Smooth muscle cell (in vitro differentiated cells): ENCODE results near the gene PBX3. TPM values are rescaled to one million over a fixed set of nuclear protein-coding genes. Genes with fewer than 3 reads are reported as not detected.

Experiments
- DNase-seq: peaks from one replicate; lab custom pipeline; 2025; ENCODE audit not compliant: unreplicated experiment; lab: John Stamatoyannopoulos, UW
- H2AFZ ChIP-seq: fragments of 200-600 bp; sonication (generic); 2 replicates; pipeline ENCODE4 v1.6.0; 2016; ENCODE audit warnings: antibody characterized with exemption, low read depth, mild to moderate bottlenecking
- H3F3A ChIP-seq: fragments of 200-600 bp; sonication (generic); 2 replicates; pipeline ENCODE4 v1.6.0; 2017; ENCODE audit warnings: antibody characterized with exemption, low read depth
- H3K27ac ChIP-seq: fragments of 200-600 bp; sonication (generic); 2 replicates; pipeline ENCODE4 v1.5.1; 2016; ENCODE audit warnings: low read depth, mild to moderate bottlenecking
- H3K27me3 ChIP-seq: fragments of 200-600 bp; sonication (generic); 2 replicates; pipeline ENCODE4 v1.6.1; 2016; ENCODE audit warnings: low read depth, mild to moderate bottlenecking
- H3K36me3 ChIP-seq: fragments of 200-600 bp; sonication (generic); 2 replicates; pipeline ENCODE4 v1.5.1; 2016; ENCODE audit warnings: low read depth
- H3K4me1 ChIP-seq: fragments of 200-600 bp; sonication (generic); 2 replicates; pipeline ENCODE4 v1.5.1; 2016; ENCODE audit warnings: low read depth
- H3K4me2 ChIP-seq: fragments of 200-600 bp; sonication (generic); 2 replicates; pipeline ENCODE4 v1.6.0; 2016; ENCODE audit warnings: mild to moderate bottlenecking
- H3K4me3 ChIP-seq: fragments of 200-600 bp; sonication (generic); 2 replicates; pipeline ENCODE4 v1.5.1; 2016; ENCODE audit warnings: mild to moderate bottlenecking
- H3K79me2 ChIP-seq: fragments of 200-600 bp; sonication (generic); 2 replicates; pipeline ENCODE4 v1.6.0; 2016; ENCODE audit warnings: low read depth, mild to moderate bottlenecking
- H3K9ac ChIP-seq: fragments of 200-600 bp; sonication (generic); 2 replicates; pipeline ENCODE4 v1.6.0; 2016; ENCODE audit warnings: low read depth
- H3K9me3 ChIP-seq: fragments of 200-600 bp; sonication (generic); replicated peaks from 2 replicates; pipeline ENCODE4 v1.5.1; 2016; ENCODE audit warnings: low read depth
- H4K20me1 ChIP-seq: fragments of 200-600 bp; sonication (generic); 2 replicates; pipeline ENCODE4 v1.6.0; 2016; ENCODE audit warnings: low read depth
- WGBS: methylation state at CpG from one replicate; pipeline ENCODE4 v1.1.7; 2016; ENCODE audit warnings: low lambda C conversion rate; 5-methylcytosine and 5-hydroxymethylcytosine counted together
- polyA plus RNA-seq: library from polyadenylated mRNA; unstranded; fragments of >200 nt; fragmentation: Nextera tagmentation; extraction: Ambion mirVana; gene quantifications from 2 replicates; pipeline ENCODE4 v1.2.1, GENCODE V29; 2016
- total RNA-seq: library from RNA; depleted of rRNA; stranded (reverse); fragments of >200 nt; gene quantifications from 2 replicates; pipeline ENCODE4 v1.2.3, GENCODE V29; 2014
- TF ChIP-seq, protein P1 (sequence below): fragments of 200-600 bp; sonication (generic); IDR thresholded peaks from 2 replicates; pipeline ENCODE4 v1.5.1; 2017; ENCODE audit warnings: borderline replicate concordance, mild to moderate bottlenecking, antibody characterized with exemption; ENCODE audit not compliant: insufficient read depth, poor library complexity, severe bottlenecking

The PBX3 gene
- total and polyA plus RNA-seq, 2 experiments from 2014 or later, result 15.3 to 34.6 TPM

DNA sequence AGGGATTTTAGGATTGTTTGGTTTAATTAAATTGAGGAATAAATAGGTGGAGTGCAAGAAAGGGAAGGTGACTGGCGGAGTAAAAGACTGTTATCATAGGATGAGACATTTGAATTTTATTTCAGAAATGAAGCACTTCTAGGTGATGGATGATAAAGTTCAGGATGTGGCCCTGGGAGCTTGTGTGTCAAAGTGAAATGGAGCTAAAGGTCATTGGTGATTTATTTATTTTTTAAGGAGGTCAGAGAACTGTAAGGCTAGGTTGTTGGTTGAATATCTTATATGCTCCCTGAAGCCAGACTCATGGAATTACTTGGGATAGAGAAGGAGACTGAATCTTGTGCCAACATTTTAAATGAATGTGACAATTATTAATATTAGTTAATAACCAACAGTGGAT lies 40.5 kb downstream of the PBX3 start:
- Histone ChIP-seq H3K27me3 (no peaks in the 10 kb centered on the region), H4K20me1 (peaks cover 41% of the 10 kb centered on the region), H3K4me1 (no peaks in the 10 kb centered on the region), H3K4me3 (no peak overlapping the region), H3K4me2 (no peak overlapping the region), H3K36me3 (no peaks in the 10 kb centered on the region), H3K9me3 (no peaks in the 10 kb centered on the region), H3K79me2 (peaks cover 26% of the 10 kb centered on the region), H2AFZ (no peak overlapping the region), H3K9ac (no peak overlapping the region), H3F3A (no peaks in the 10 kb centered on the region), H3K27ac (no peak overlapping the region)
- TF ChIP-seq, protein P1, sequence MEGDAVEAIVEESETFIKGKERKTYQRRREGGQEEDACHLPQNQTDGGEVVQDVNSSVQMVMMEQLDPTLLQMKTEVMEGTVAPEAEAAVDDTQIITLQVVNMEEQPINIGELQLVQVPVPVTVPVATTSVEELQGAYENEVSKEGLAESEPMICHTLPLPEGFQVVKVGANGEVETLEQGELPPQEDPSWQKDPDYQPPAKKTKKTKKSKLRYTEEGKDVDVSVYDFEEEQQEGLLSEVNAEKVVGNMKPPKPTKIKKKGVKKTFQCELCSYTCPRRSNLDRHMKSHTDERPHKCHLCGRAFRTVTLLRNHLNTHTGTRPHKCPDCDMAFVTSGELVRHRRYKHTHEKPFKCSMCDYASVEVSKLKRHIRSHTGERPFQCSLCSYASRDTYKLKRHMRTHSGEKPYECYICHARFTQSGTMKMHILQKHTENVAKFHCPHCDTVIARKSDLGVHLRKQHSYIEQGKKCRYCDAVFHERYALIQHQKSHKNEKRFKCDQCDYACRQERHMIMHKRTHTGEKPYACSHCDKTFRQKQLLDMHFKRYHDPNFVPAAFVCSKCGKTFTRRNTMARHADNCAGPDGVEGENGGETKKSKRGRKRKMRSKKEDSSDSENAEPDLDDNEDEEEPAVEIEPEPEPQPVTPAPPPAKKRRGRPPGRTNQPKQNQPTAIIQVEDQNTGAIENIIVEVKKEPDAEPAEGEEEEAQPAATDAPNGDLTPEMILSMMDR, result no peak
- no peak for DNase-seq
- whole genome bisulfite sequencing, result 96% methylated on average over 1 of the region's 1 CpG

- Histone ChIP-seq H3K79me2 (peaks cover 24% of the 10 kb centered on the region), H3K4me3 (no peak overlapping the region), H3K27ac (no peak overlapping the region), H3K36me3 (no peaks in the 10 kb centered on the region), H2AFZ (no peak overlapping the region), H3K27me3 (no peaks in the 10 kb centered on the region), H3K4me2 (no peak overlapping the region), H3K4me1 (no peaks in the 10 kb centered on the region), H3K9me3 (no peaks in the 10 kb centered on the region), H4K20me1 (peaks cover 40% of the 10 kb centered on the region), H3F3A (no peaks in the 10 kb centered on the region), H3K9ac (no peak overlapping the region)
- DNase-seq, result no peak
- TF ChIP-seq, protein P1, result no peak
Observed at GRCh38 chr9:125789196-125789595, 42.0 kb downstream of the PBX3 start.

- Histone ChIP-seq H3K9ac (no peak overlapping the region), H3K27ac (no peak overlapping the region), H3K27me3 (no peaks in the 10 kb centered on the region), H3K4me3 (no peak overlapping the region), H3K4me1 (no peaks in the 10 kb centered on the region), H2AFZ (no peak overlapping the region), H3K9me3 (no peaks in the 10 kb centered on the region), H3K36me3 (no peaks in the 10 kb centered on the region), H3F3A (no peaks in the 10 kb centered on the region), H3K79me2 (peaks cover 12% of the 10 kb centered on the region), H4K20me1 (peaks cover 2% of the 10 kb centered on the region), H3K4me2 (no peak overlapping the region)
- TF ChIP-seq, protein P1, result no peak
- 100% methylated on average over 2 of the region's 2 CpGs for WGBS
- no peak for DNase-seq
Observed at GRCh38 chr9:125794708-125795107, 47.5 kb downstream of the PBX3 start.

GRCh38 chr9:125795970-125796596 lies 48.9 kb downstream of the PBX3 start:
- peaks cover 12% of the 10 kb centered on the region for H3K79me2 ChIP-seq
- WGBS, result 98% methylated on average over 4 of the region's 4 CpGs
- H3K9me3 ChIP-seq, result no peaks in the 10 kb centered on the region
- H4K20me1 ChIP-seq, result peaks cover 2% of the 10 kb centered on the region
- no peaks in the 10 kb centered on the region for H3K36me3 ChIP-seq
- no peak overlapping the region for H3K4me3 ChIP-seq
- TF ChIP-seq, protein P1, result no peak
- no peaks in the 10 kb centered on the region for H3K4me1 ChIP-seq
- no peak overlapping the region for H3K27ac ChIP-seq
- no peak overlapping the region for H3K9ac ChIP-seq
- no peak overlapping the region for H2AFZ ChIP-seq
- no peak for DNase-seq
- H3K4me2 ChIP-seq, result no peak overlapping the region
- H3F3A ChIP-seq, result no peaks in the 10 kb centered on the region
- no peaks in the 10 kb centered on the region for H3K27me3 ChIP-seq
